Endodermal cell (in vitro differentiated cells): ENCODE measurements around the gene SRPK3. TPM values are rescaled to one million over a fixed set of nuclear protein-coding genes. Genes with fewer than 3 reads are reported as not detected.
A peak's percentile ranks its signal among the peaks of the same experiment; 100 is the strongest.

Source experiments
- DNase-seq: peaks from one replicate; pipeline ENCODE4 v3.0.0-alpha.2; 2017
- H3K27ac ChIP-seq: 2 replicates; pipeline ENCODE4 v1.5.1; 2013; ENCODE audit warnings: mild to moderate bottlenecking, low read depth, low read length, moderate library complexity
- H3K27me3 ChIP-seq: 2 replicates; pipeline ENCODE4 v1.6.1; 2013; ENCODE audit warnings: mild to moderate bottlenecking, low read length, moderate library complexity; ENCODE audit not compliant: insufficient read depth, control insufficient read depth, poor library complexity, severe bottlenecking
- H3K36me3 ChIP-seq: 2 replicates; pipeline ENCODE4 v1.7.0; 2013; ENCODE audit warnings: mild to moderate bottlenecking, low read length, moderate library complexity; ENCODE audit not compliant: control insufficient read depth, insufficient read depth
- H3K4me1 ChIP-seq: one replicate; pipeline ENCODE4 v1.7.0; 2013; ENCODE audit warnings: low read length; ENCODE audit not compliant: control insufficient read depth, insufficient read depth
- H3K4me3 ChIP-seq: 2 replicates; pipeline ENCODE4 v1.5.1; 2013; ENCODE audit warnings: mild to moderate bottlenecking, low read length, moderate library complexity
- H3K9ac ChIP-seq: 2 replicates; pipeline ENCODE4 v1.6.1; 2013; ENCODE audit warnings: mild to moderate bottlenecking, low read length, moderate library complexity; ENCODE audit not compliant: poor library complexity, severe bottlenecking; ENCODE audit errors: extremely low read depth
- H3K9me3 ChIP-seq: 2 replicates; pipeline ENCODE4 v1.6.1; 2013; ENCODE audit warnings: mild to moderate bottlenecking, low read length, moderate library complexity; ENCODE audit not compliant: control insufficient read depth
- H3K27ac Mint-ChIP-seq: 2 replicates; pipeline ENCODE4 v1.8.0; 2020; ENCODE audit warnings: mixed read lengths
- H3K27me3 Mint-ChIP-seq: 2 replicates; pipeline ENCODE4 v1.8.0; 2021; ENCODE audit warnings: mild to moderate bottlenecking, mixed read lengths; ENCODE audit not compliant: insufficient read depth
- H3K36me3 Mint-ChIP-seq: 2 replicates; pipeline ENCODE4 v1.8.0; 2020; ENCODE audit warnings: low read depth, mixed read lengths
- H3K4me1 Mint-ChIP-seq: 2 replicates; pipeline ENCODE4 v1.8.0; 2020; ENCODE audit warnings: mixed read lengths
- H3K4me3 Mint-ChIP-seq: 2 replicates; pipeline ENCODE4 v1.8.0; 2020; ENCODE audit warnings: mild to moderate bottlenecking, moderate library complexity, mixed read lengths
- H3K9me3 Mint-ChIP-seq: 2 replicates; pipeline ENCODE4 v1.8.0; 2020; ENCODE audit warnings: mild to moderate bottlenecking, mixed read lengths
- WGBS, 2 experiments: methylation state at CpG; one replicate each; pipeline versions ENCODE4 v1.1.5 to v1.1.7; 2013; ENCODE audit warnings: missing lambda C conversion rate in 2 of 2, mixed read lengths in 1 of 2; ENCODE audit not compliant: insufficient coverage in 1 of 2, insufficient read length in 1 of 2; 5-methylcytosine and 5-hydroxymethylcytosine counted together
- total RNA-seq, 2 donors: library from RNA; stranded (reverse); fragmentation: NEBNext Ultra II Directional in 1 of 2; extraction: Animal tissue kit (Norgen Biotek cat#: 25700) in 1 of 2; gene quantifications; 2 replicates in 1 of 2; 3 replicates in 1 of 2; pipeline ENCODE4 v1.2.1, GENCODE V29; 2021
- TF ChIP-seq, protein P1 (sequence below): fragments of 200-600 bp; sonication (generic); conservative IDR thresholded peaks from 2 replicates; pipeline ENCODE4 v1.5.0; 2021; ENCODE audit warnings: antibody characterized with exemption, mild to moderate bottlenecking

The SRPK3 gene
- total RNA-seq, 2 donors from 2014 or later: not detected

- no peaks in the 10 kb centered on the region for H3K4me1 ChIP-seq
- WGBS, 2 experiments: 53 to 71% methylated on average over 2 to 7 of the region's 7 CpGs
Measured at GRCh38 chrX:153793291-153793690, 12.4 kb downstream of the SRPK3 start.

GRCh38 chrX:153794018-153794896 is 13.4 kb downstream of the SRPK3 start, which contains the start of the genes IDH3G and SSR4:
IDH3G (minus strand) TSS chrX:153794375; CDS start chrX:153794326, 49 bp downstream.
SSR4 (plus strand) TSS chrX:153794668; CDS start chrX:153794688, 20 bp downstream.
- Mint-ChIP-seq H3K27me3 (no peaks in the 10 kb centered on the region), H3K36me3 (peaks cover 26% of the 10 kb centered on the region), H3K4me3 (peak within 1 kb of the TSS; percentile 81), H3K9me3 (peaks cover 57% of the 10 kb centered on the region), H3K4me1 (peaks cover 7% of the 10 kb centered on the region), H3K27ac (peak within 1 kb of the TSS; percentile 88)
- DNase-seq: peak; percentile 95
- peak within 1 kb of the TSS; percentile 90 for H3K4me3 ChIP-seq
- peak within 1 kb of the TSS; percentile 71 for H3K9ac ChIP-seq
- peaks cover 4% of the 10 kb centered on the region for H3K36me3 ChIP-seq
- no peaks in the 10 kb centered on the region for H3K9me3 ChIP-seq
- peak within 1 kb of the TSS; percentile 84 for H3K27ac ChIP-seq
- no peaks in the 10 kb centered on the region for H3K27me3 ChIP-seq
- H3K4me1 ChIP-seq: no peaks in the 10 kb centered on the region
- 0% methylated on average over 91 of the region's 92 CpGs; no CpG with 5 or more reads in 1 of the 2 experiments for WGBS, 2 experiments
- TF ChIP-seq, protein P1, sequence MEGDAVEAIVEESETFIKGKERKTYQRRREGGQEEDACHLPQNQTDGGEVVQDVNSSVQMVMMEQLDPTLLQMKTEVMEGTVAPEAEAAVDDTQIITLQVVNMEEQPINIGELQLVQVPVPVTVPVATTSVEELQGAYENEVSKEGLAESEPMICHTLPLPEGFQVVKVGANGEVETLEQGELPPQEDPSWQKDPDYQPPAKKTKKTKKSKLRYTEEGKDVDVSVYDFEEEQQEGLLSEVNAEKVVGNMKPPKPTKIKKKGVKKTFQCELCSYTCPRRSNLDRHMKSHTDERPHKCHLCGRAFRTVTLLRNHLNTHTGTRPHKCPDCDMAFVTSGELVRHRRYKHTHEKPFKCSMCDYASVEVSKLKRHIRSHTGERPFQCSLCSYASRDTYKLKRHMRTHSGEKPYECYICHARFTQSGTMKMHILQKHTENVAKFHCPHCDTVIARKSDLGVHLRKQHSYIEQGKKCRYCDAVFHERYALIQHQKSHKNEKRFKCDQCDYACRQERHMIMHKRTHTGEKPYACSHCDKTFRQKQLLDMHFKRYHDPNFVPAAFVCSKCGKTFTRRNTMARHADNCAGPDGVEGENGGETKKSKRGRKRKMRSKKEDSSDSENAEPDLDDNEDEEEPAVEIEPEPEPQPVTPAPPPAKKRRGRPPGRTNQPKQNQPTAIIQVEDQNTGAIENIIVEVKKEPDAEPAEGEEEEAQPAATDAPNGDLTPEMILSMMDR: peak; percentile 21

More at GRCh38 chrX:153793291-153793690, 12.4 kb downstream of the SRPK3 start:
- peak overlapping the region; percentile 81 for H3K4me3 Mint-ChIP-seq
- no peaks in the 10 kb centered on the region for H3K27me3 Mint-ChIP-seq
- peaks cover 4% of the 10 kb centered on the region for H3K36me3 ChIP-seq
- peak overlapping the region; percentile 71 for H3K9ac ChIP-seq
- H3K9me3 ChIP-seq: no peaks in the 10 kb centered on the region
- peaks cover 60% of the 10 kb centered on the region for H3K9me3 Mint-ChIP-seq
- peak overlapping the region; percentile 38 for H3K27ac ChIP-seq
- DNase-seq: no peak
- TF ChIP-seq, protein P1: no peak
- H3K4me3 ChIP-seq: peak overlapping the region; percentile 90
- peak overlapping the region; percentile 81 for H3K27ac Mint-ChIP-seq
- H3K27me3 ChIP-seq: no peaks in the 10 kb centered on the region
- H3K36me3 Mint-ChIP-seq: peaks cover 26% of the 10 kb centered on the region
- peaks cover 7% of the 10 kb centered on the region for H3K4me1 Mint-ChIP-seq

DNA sequence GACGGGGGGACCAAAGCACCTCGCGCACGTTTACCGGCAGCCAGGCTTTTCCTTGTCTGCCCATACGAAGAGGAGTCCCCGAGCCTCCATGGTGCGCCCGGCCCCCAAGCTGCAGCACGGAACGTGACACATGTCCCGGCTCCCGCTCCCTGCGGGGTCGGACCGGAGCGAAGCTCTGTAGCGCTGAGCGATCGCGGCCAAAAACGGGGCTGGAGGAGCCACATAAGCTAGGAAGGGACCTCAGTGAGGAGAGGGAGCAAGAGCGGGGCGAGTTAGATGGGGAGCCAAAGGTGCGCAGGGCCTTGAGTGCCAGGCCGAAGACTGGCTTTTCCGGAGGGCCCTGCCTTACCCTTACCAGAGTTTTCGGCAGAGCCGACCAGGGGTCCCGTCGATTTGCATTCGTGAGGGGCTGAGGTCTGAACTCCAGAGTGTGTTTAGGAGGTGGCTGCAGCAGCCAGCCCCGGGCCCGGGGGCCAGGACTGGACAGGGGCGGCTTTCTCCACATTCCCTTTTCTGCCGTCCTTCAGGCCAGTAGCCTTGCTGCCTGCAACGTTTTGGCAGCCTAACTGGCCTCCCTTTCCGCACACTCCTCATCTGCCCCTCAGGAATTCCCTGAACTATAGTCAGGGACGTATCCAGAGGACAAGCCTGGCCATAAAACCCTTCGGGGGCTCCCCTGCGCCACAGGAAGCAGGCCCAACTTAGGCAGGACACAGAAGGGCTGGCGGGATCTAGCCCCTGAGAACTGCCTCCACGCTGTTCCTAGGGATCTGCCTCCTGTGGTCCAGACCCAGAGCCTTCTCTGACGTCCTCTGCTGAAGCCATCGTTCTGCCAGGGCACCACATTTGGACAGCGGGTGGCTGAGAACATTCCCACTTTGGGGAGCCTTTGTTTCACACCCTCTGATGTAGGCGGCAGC is 14.3 kb downstream of the SRPK3 start:
- H3K4me3 ChIP-seq: peak overlapping the region; percentile 90
- Mint-ChIP-seq H3K9me3 (peaks cover 57% of the 10 kb centered on the region), H3K36me3 (peaks cover 20% of the 10 kb centered on the region), H3K27me3 (no peaks in the 10 kb centered on the region), H3K4me3 (peak overlapping the region; percentile 81), H3K27ac (peak overlapping the region; percentile 86), H3K4me1 (peaks cover 7% of the 10 kb centered on the region)
- no peaks in the 10 kb centered on the region for H3K4me1 ChIP-seq
- TF ChIP-seq, protein P1: no peak
- H3K27me3 ChIP-seq: no peaks in the 10 kb centered on the region
- WGBS, 2 experiments: 16 to 33% methylated on average over 3 to 47 of the region's 47 CpGs
- no peak for DNase-seq
- no peaks in the 10 kb centered on the region for H3K9me3 ChIP-seq
- H3K27ac ChIP-seq: peak overlapping the region; percentile 84
- peaks cover 4% of the 10 kb centered on the region for H3K36me3 ChIP-seq
- H3K9ac ChIP-seq: peak overlapping the region; percentile 47
